Testis (tissue), 3 donors: Measurements from ENCODE around the gene SVOPL. TPM values are rescaled to one million over a fixed set of nuclear protein-coding genes. Genes with fewer than 3 reads are reported as not detected.

Experiments
- DNase-seq: peaks from one replicate; pipeline ENCODE4 v3.0.0-alpha.2; 2019
- H3K27ac ChIP-seq, 2 donors: fragments of 200-600 bp; sonication (generic); one replicate each; pipeline ENCODE4 v1.5.1; 2019
- H3K27me3 ChIP-seq: fragments of 200-600 bp; sonication (generic); one replicate; pipeline ENCODE4 v1.5.1; 2019
- H3K36me3 ChIP-seq: fragments of 200-600 bp; sonication (generic); one replicate; pipeline ENCODE4 v1.5.1; 2017; ENCODE audit warnings: low read depth; ENCODE audit errors: missing control alignments
- H3K4me1 ChIP-seq: fragments of 200-600 bp; sonication (generic); one replicate; pipeline ENCODE4 v1.5.1; 2019
- H3K4me3 ChIP-seq, 2 donors: fragments of 200-600 bp; sonication (generic); one replicate each; pipeline ENCODE4 v1.5.1; 2017 to 2019
- H3K9me3 ChIP-seq: fragments of 200-600 bp; sonication (generic); one replicate; pipeline ENCODE4 v1.5.1; 2017
- POLR2A ChIP-seq: fragments of 450-650 bp; IDR thresholded peaks from one replicate; pipeline ENCODE4 v1.6.1; 2017; ENCODE audit warnings: antibody characterized with exemption, mild to moderate bottlenecking, moderate library complexity
- WGBS, 2 donors: methylation state at CpG; one replicate each; pipeline ENCODE4 v1.1.5; 2018; 5-methylcytosine and 5-hydroxymethylcytosine counted together
- intact Hi-C: fragments of 100-400 bp; cut with DNase I; formaldehyde crosslinking; loops from one replicate; pipeline ENCODE4 v1.15.1; 2023; ENCODE audit warnings: low total_unique reads
- polyA plus RNA-seq: library from polyadenylated mRNA; stranded (reverse); fragments of 350-450 nt; fragmentation: Illumina TruSeq; extraction: RNeasy Lipid Tissue Mini Kit (QIAGEN cat#74804); gene quantifications from one replicate; pipeline ENCODE4 v1.2.3, GENCODE V29; 2014; ENCODE audit warnings: low read depth, low replicate concordance; ENCODE audit not compliant: insufficient read depth
- total RNA-seq, 2 donors: library from RNA; depleted of rRNA; stranded (reverse); fragments of >200 nt; gene quantifications; one replicate each; pipeline ENCODE4 v1.2.3, GENCODE V29; 2016
- TF ChIP-seq, protein P1 (sequence below), 3 experiments: fragments of 450-650 bp in 2 of 3; fragments of 200-600 bp in 1 of 3; sonication (generic) in 1 of 3; IDR thresholded peaks; one replicate each; pipeline ENCODE4 v1.5.1; 2016 to 2019; ENCODE audit warnings: antibody characterized with exemption in 3 of 3, mild to moderate bottlenecking in 2 of 3, moderate library complexity in 1 of 3

The SVOPL gene
- total and polyA plus RNA-seq, 3 donors from 2014 or later, result 1.1 to 4.0 (median 1.7) TPM

- TF ChIP-seq POLR2A, result no peak
- TF ChIP-seq, protein P1, sequence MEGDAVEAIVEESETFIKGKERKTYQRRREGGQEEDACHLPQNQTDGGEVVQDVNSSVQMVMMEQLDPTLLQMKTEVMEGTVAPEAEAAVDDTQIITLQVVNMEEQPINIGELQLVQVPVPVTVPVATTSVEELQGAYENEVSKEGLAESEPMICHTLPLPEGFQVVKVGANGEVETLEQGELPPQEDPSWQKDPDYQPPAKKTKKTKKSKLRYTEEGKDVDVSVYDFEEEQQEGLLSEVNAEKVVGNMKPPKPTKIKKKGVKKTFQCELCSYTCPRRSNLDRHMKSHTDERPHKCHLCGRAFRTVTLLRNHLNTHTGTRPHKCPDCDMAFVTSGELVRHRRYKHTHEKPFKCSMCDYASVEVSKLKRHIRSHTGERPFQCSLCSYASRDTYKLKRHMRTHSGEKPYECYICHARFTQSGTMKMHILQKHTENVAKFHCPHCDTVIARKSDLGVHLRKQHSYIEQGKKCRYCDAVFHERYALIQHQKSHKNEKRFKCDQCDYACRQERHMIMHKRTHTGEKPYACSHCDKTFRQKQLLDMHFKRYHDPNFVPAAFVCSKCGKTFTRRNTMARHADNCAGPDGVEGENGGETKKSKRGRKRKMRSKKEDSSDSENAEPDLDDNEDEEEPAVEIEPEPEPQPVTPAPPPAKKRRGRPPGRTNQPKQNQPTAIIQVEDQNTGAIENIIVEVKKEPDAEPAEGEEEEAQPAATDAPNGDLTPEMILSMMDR (IDR thresholded peaks at IDR 0.05), result no peak
- WGBS, 2 donors, result 92% methylated on average over 2 of the region's 2 CpGs
- Histone ChIP-seq H3K4me1 (no peaks in the 10 kb centered on the region), H3K4me3 (no peak overlapping the region), H3K9me3 (no peaks in the 10 kb centered on the region), H3K36me3 (no peaks in the 10 kb centered on the region), H3K27ac (no peak overlapping the region), H3K27me3 (no peaks in the 10 kb centered on the region)
- no peak for DNase-seq
- intact Hi-C loops, result no loop called here
These were observed 105.7 kb downstream of the SVOPL start for GRCh38 chr7:138595454-138595853.

DNA sequence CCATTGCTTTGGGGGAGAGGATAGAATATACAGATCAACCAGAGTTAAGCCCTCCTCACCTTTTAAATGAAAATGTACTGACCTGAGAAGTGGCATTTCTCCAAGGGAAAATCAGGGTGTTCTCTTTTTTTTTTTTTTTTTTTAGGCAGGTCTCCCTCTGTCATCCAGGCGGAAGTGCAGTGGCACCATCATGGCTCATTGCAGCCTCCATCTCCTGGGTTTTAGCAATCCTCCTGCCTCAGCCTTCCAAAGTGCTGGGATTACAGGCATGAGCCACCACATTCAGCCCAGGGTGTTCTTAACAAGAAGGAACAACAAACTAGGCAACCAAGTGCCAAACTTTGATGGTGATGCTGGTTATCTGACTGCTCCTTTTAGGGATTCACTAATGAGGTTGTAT is 111.0 kb downstream of the SVOPL start:
- TF ChIP-seq, protein P1 (IDR thresholded peaks at IDR 0.05), result no peak
- no peak for TF ChIP-seq POLR2A
- Histone ChIP-seq H3K4me1 (no peaks in the 10 kb centered on the region), H3K4me3 (no peak overlapping the region), H3K27me3 (no peaks in the 10 kb centered on the region), H3K27ac (no peak overlapping the region), H3K9me3 (no peaks in the 10 kb centered on the region), H3K36me3 (no peaks in the 10 kb centered on the region)
- intact Hi-C loops, result no loop called here
- DNase-seq, result no peak
- WGBS, 2 donors, result 85 to 100% methylated on average over 1 of the region's 1 CpG

- no peak overlapping the region for H3K4me3 ChIP-seq
- no peaks in the 10 kb centered on the region for H3K27me3 ChIP-seq
- WGBS, 2 donors, result 87 to 98% methylated on average over 2 of the region's 2 CpGs
- intact Hi-C loops, result no loop called here
- H3K36me3 ChIP-seq, result no peaks in the 10 kb centered on the region
- H3K4me1 ChIP-seq, result no peaks in the 10 kb centered on the region
- H3K9me3 ChIP-seq, result no peaks in the 10 kb centered on the region
- no peak for TF ChIP-seq POLR2A
- TF ChIP-seq, protein P1 (IDR thresholded peaks at IDR 0.05), result no peak
- no peak for DNase-seq
- H3K27ac ChIP-seq, result no peak overlapping the region
These were observed 112.2 kb downstream of the SVOPL start for GRCh38 chr7:138588986-138589385.

DNA sequence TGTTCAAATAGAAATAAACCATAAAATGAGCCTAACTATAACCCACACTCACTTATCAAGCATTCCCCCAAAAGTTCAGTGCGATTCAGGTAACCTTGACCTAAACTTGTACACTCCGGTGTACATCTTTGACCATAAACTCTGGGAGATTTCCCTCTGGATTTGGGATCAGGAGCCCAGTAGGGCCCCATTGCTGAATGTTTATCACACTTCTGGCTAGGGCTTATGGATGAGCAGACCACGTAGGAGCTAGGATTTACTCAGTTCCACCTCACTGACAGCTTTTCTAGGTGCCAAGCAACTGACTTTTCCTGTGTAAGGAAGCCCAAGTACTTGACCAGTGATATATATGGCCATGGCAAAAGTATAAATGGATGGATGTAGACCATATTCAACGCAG is 113.7 kb downstream of the SVOPL start:
- Histone ChIP-seq H3K27me3 (no peaks in the 10 kb centered on the region), H3K36me3 (no peaks in the 10 kb centered on the region), H3K4me1 (no peaks in the 10 kb centered on the region), H3K27ac (no peak overlapping the region), H3K4me3 (no peak overlapping the region), H3K9me3 (no peaks in the 10 kb centered on the region)
- TF ChIP-seq, protein P1 (IDR thresholded peaks at IDR 0.05), result no peak
- TF ChIP-seq POLR2A, result no peak
- WGBS, 2 donors, result 84 to 90% methylated on average over 4 of the region's 4 CpGs
- no peak for DNase-seq
- intact Hi-C loops, result no loop called here

GRCh38 chr7:138585283-138585993 is 115.7 kb downstream of the SVOPL start:
- WGBS, 2 donors, result 78 to 88% methylated on average over 5 of the region's 5 CpGs
- H3K4me1 ChIP-seq, result no peaks in the 10 kb centered on the region
- intact Hi-C loops, result no loop called here
- no peak overlapping the region for H3K4me3 ChIP-seq
- no peak for TF ChIP-seq POLR2A
- TF ChIP-seq, protein P1 (IDR thresholded peaks at IDR 0.05), result no peak
- no peak overlapping the region for H3K27ac ChIP-seq
- no peak for DNase-seq
- no peaks in the 10 kb centered on the region for H3K27me3 ChIP-seq
- H3K36me3 ChIP-seq, result no peaks in the 10 kb centered on the region
- no peaks in the 10 kb centered on the region for H3K9me3 ChIP-seq
